Fibroblast of villous mesenchyme (primary cell): Measurements from ENCODE around the gene SLC25A13. TPM values are rescaled to one million over a fixed set of nuclear protein-coding genes. Genes with fewer than 3 reads are reported as not detected.
"Not testable (repeated sequence)": the region's sequence is repeated elsewhere in the genome, so short reads cannot be mapped to it uniquely, and the experiment has no call there.

ENCODE experiments used
- DNase-seq: peaks from one replicate; pipeline ENCODE4 v3.0.0-alpha.2; 2010; ENCODE audit warnings: low read depth
- H3K4me3 ChIP-seq: 2 replicates; pipeline ENCODE4 v1.5.1; 2011; ENCODE audit warnings: low read depth, mild to moderate bottlenecking, low read length
- CTCF ChIP-seq: IDR thresholded peaks from 2 replicates; pipeline ENCODE4 v1.5.1; 2012; ENCODE audit warnings: low read depth, mild to moderate bottlenecking, low read length; ENCODE audit not compliant: insufficient read depth
- total RNA-seq: library from RNA; depleted of rRNA; stranded (reverse); fragments of >200 nt; gene quantifications from 2 replicates; pipeline ENCODE4 v1.2.3, GENCODE V29; 2012

SLC25A13 gene
- total RNA-seq, 1 donor: 22.5 TPM

GRCh38 chr7:96331775-96332174, 9.9 kb upstream of the SLC25A13 start:
- no peak for TF ChIP-seq CTCF
- no peak for DNase-seq
- H3K4me3 ChIP-seq: no peak overlapping the region

- no peak for DNase-seq
These were observed 9.3 kb upstream of the SLC25A13 start for GRCh38 chr7:96331233-96331632.

GRCh38 chr7:96330193-96330592, 8.3 kb upstream of the SLC25A13 start:
- TF ChIP-seq CTCF: no peak
- DNase-seq: no peak
- no peak overlapping the region for H3K4me3 ChIP-seq

More at GRCh38 chr7:96331233-96331632, 9.3 kb upstream of the SLC25A13 start:
- no peak for TF ChIP-seq CTCF
- H3K4me3 ChIP-seq: no peak overlapping the region

GRCh38 chr7:96329241-96329640, 7.3 kb upstream of the SLC25A13 start:
- no peak for TF ChIP-seq CTCF
- no peak overlapping the region for H3K4me3 ChIP-seq
- no peak for DNase-seq

- TF ChIP-seq CTCF: no peak
These were observed 6.1 kb upstream of the SLC25A13 start for GRCh38 chr7:96328016-96328415.

GRCh38 chr7:96327429-96327828, 5.5 kb upstream of the SLC25A13 start:
- TF ChIP-seq CTCF: no peak
- no peak overlapping the region for H3K4me3 ChIP-seq
- no peak for DNase-seq

More at GRCh38 chr7:96328016-96328415, 6.1 kb upstream of the SLC25A13 start:
- DNase-seq: no peak
- no peak overlapping the region for H3K4me3 ChIP-seq

- DNase-seq, H3K4me3 ChIP-seq: not testable (repeated sequence)
These were observed 4.9 kb upstream of the SLC25A13 start for GRCh38 chr7:96326752-96327151.
